H9 (cell line): ENCODE measurements around the gene MCM7. TPM values are rescaled to one million over a fixed set of nuclear protein-coding genes. Genes with fewer than 3 reads are reported as not detected.

Source experiments
- DNase-seq: peaks from one replicate; pipeline ENCODE4 v3.0.0-alpha.2; 2017
- H2AFZ ChIP-seq: one replicate; pipeline ENCODE4 v1.6.1; 2013; ENCODE audit warnings: mild to moderate bottlenecking, low read length, control low read depth, moderate library complexity
- H2AK5ac ChIP-seq: 2 replicates; pipeline ENCODE4 v1.6.1; 2013; ENCODE audit warnings: low read length, control low read depth, mixed read lengths; ENCODE audit not compliant: insufficient read length
- H2BK120ac ChIP-seq: one replicate; pipeline ENCODE4 v1.6.1; 2013; ENCODE audit warnings: low read depth, mild to moderate bottlenecking, low read length, control low read depth, inconsistent platforms; ENCODE audit not compliant: poor library complexity, severe bottlenecking
- H2BK12ac ChIP-seq: 2 replicates; pipeline ENCODE4 v1.6.1; 2013; ENCODE audit warnings: low read length, control low read depth, mixed read lengths, low read depth; ENCODE audit not compliant: insufficient read length
- H2BK15ac ChIP-seq: 2 replicates; pipeline ENCODE4 v1.6.1; 2013; ENCODE audit warnings: low read depth, low read length, control low read depth
- H2BK20ac ChIP-seq: one replicate; pipeline ENCODE4 v1.6.1; 2013; ENCODE audit warnings: low read depth, mild to moderate bottlenecking, low read length, control low read depth, inconsistent platforms; ENCODE audit not compliant: poor library complexity, severe bottlenecking
- H2BK5ac ChIP-seq: 2 replicates; pipeline ENCODE4 v1.6.1; 2013; ENCODE audit warnings: low read length, control low read depth, mixed read lengths; ENCODE audit not compliant: insufficient read length
- H3K14ac ChIP-seq: 2 replicates; pipeline ENCODE4 v1.6.1; 2013; ENCODE audit warnings: low read length, control low read depth; ENCODE audit not compliant: insufficient read depth
- H3K18ac ChIP-seq: 2 replicates; pipeline ENCODE4 v1.6.1; 2013; ENCODE audit warnings: low read depth, mild to moderate bottlenecking, mixed read lengths, low read length, control low read depth; ENCODE audit not compliant: insufficient read length
- H3K23ac ChIP-seq: 2 replicates; pipeline ENCODE4 v1.6.1; 2013; ENCODE audit warnings: low read length, control low read depth, mixed read lengths, low read depth; ENCODE audit not compliant: insufficient read length
- H3K23me2 ChIP-seq: 2 replicates; pipeline ENCODE4 v1.6.1; 2013; ENCODE audit warnings: low read depth, mild to moderate bottlenecking, mixed read lengths, low read length, control low read depth; ENCODE audit not compliant: insufficient read length, poor library complexity, severe bottlenecking
- H3K27ac ChIP-seq: 2 replicates; pipeline ENCODE4 v1.5.1; 2013; ENCODE audit warnings: low read length, control low read depth, mixed read lengths, low read depth; ENCODE audit not compliant: insufficient read length
- H3K27me3 ChIP-seq: 2 replicates; pipeline ENCODE4 v1.6.1; 2013; ENCODE audit warnings: low read length, control low read depth, inconsistent platforms; ENCODE audit not compliant: insufficient read depth
- H3K4ac ChIP-seq: 2 replicates; pipeline ENCODE4 v1.6.1; 2013; ENCODE audit warnings: low read depth, mild to moderate bottlenecking, control low read depth, inconsistent platforms, low read length, moderate library complexity
- H3K4me1 ChIP-seq: 2 replicates; pipeline ENCODE4 v1.6.1; 2013; ENCODE audit warnings: low read length, control low read depth, inconsistent platforms; ENCODE audit not compliant: insufficient read depth
- H3K4me2 ChIP-seq: 2 replicates; pipeline ENCODE4 v1.6.1; 2013; ENCODE audit warnings: low read length, control low read depth, mixed read lengths; ENCODE audit not compliant: insufficient read length, insufficient read depth
- H3K56ac ChIP-seq: 2 replicates; pipeline ENCODE4 v1.6.1; 2013; ENCODE audit warnings: low read depth, mild to moderate bottlenecking, mixed read lengths, low read length, control low read depth; ENCODE audit not compliant: insufficient read length
- H3K79me1 ChIP-seq: 2 replicates; pipeline ENCODE4 v1.6.1; 2013; ENCODE audit warnings: low read depth, mild to moderate bottlenecking, moderate library complexity, low read length, control low read depth, inconsistent platforms; ENCODE audit not compliant: insufficient read depth, poor library complexity, severe bottlenecking
- H3K79me2 ChIP-seq: 2 replicates; pipeline ENCODE4 v1.6.1; 2013; ENCODE audit warnings: low read length, control low read depth, inconsistent platforms; ENCODE audit not compliant: insufficient read depth
- H3K9ac ChIP-seq: 2 replicates; pipeline ENCODE4 v1.6.1; 2013; ENCODE audit warnings: low read length, control low read depth, mixed read lengths; ENCODE audit not compliant: insufficient read length; ENCODE audit errors: extremely low read depth
- H3K9me3 ChIP-seq: one replicate; pipeline ENCODE4 v1.6.1; 2013; ENCODE audit warnings: low read depth, low read length, inconsistent platforms; ENCODE audit not compliant: control insufficient read depth
- H3T11ph ChIP-seq: one replicate; pipeline ENCODE4 v1.6.1; 2013; ENCODE audit warnings: mild to moderate bottlenecking, low read length, control low read depth, inconsistent platforms
- H4K20me1 ChIP-seq: one replicate; pipeline ENCODE4 v1.6.1; 2013; ENCODE audit not compliant: control insufficient read depth, insufficient read length, insufficient read depth
- H4K5ac ChIP-seq: 2 replicates; pipeline ENCODE4 v1.6.1; 2013; ENCODE audit warnings: low read depth, mild to moderate bottlenecking, mixed read lengths, low read length, control low read depth; ENCODE audit not compliant: insufficient read length
- H4K8ac ChIP-seq: replicated peaks from 2 replicates; pipeline ENCODE4 v1.6.1; 2013; ENCODE audit warnings: low read length, control low read depth, mixed read lengths, low read depth; ENCODE audit not compliant: insufficient read length
- H4K91ac ChIP-seq: 2 replicates; pipeline ENCODE4 v1.6.1; 2013; ENCODE audit warnings: low read depth, mild to moderate bottlenecking, moderate library complexity, mixed read lengths, low read length, control low read depth; ENCODE audit not compliant: insufficient read length
- H3K27ac Mint-ChIP-seq, 3 experiments: 2 replicates in 2 of 3; 3 replicates in 1 of 3; pipeline ENCODE4 v1.8.0; 2020 to 2021; ENCODE audit warnings: mixed read lengths in 3 of 3, mild to moderate bottlenecking in 1 of 3, moderate library complexity in 1 of 3
- H3K27me3 Mint-ChIP-seq: 2 replicates; pipeline ENCODE4 v1.8.0; 2021; ENCODE audit warnings: low read depth, mild to moderate bottlenecking, moderate library complexity, mixed read lengths
- H3K36me3 Mint-ChIP-seq, 3 experiments: 2 replicates in 2 of 3; 3 replicates in 1 of 3; pipeline ENCODE4 v1.8.0; 2020 to 2021; ENCODE audit warnings: low read depth in 3 of 3, mixed read lengths in 3 of 3; ENCODE audit not compliant: insufficient read depth in 1 of 3
- H3K4me1 Mint-ChIP-seq, 2 experiments: 2 replicates each; pipeline ENCODE4 v1.8.0; 2020; ENCODE audit warnings: mixed read lengths in 2 of 2
- H3K4me3 Mint-ChIP-seq, 2 experiments: 2 replicates in 1 of 2; 3 replicates in 1 of 2; pipeline ENCODE4 v1.8.0; 2020 to 2021; ENCODE audit warnings: mild to moderate bottlenecking in 2 of 2, mixed read lengths in 2 of 2, moderate library complexity in 1 of 2
- H3K9me3 Mint-ChIP-seq, 2 experiments: 2 replicates in 1 of 2; 3 replicates in 1 of 2; pipeline ENCODE4 v1.8.0; 2020; ENCODE audit warnings: mild to moderate bottlenecking in 2 of 2, mixed read lengths in 2 of 2, moderate library complexity in 1 of 2
- WGBS: extraction: QIAGEN DNeasy Blood & Tissue Kit; methylation state at CpG from one replicate; pipeline ENCODE4 v1.1.7; 2013; ENCODE audit warnings: missing lambda C conversion rate, low lambda C conversion rate, mixed read lengths; ENCODE audit not compliant: insufficient read length; ENCODE audit errors: extremely low coverage; 5-methylcytosine and 5-hydroxymethylcytosine counted together
- total RNA-seq: library from RNA; stranded (reverse); gene quantifications from 2 replicates; pipeline ENCODE4 v1.2.1, GENCODE V29; 2021
- TF ChIP-seq, protein P1 (sequence below): fragments of 200-600 bp; sonication (generic); conservative IDR thresholded peaks from 3 replicates; pipeline ENCODE4 v1.8.0; 2021; ENCODE audit warnings: antibody characterized with exemption, mild to moderate bottlenecking

Gene MCM7
- total RNA-seq, 1 experiment from 2014 or later: 390 TPM

- Histone ChIP-seq H2BK15ac (no peak overlapping the region), H4K5ac (no peak overlapping the region), H3K56ac (no peak overlapping the region), H2AFZ (no peak overlapping the region), H3K4me1 (peaks cover 3% of the 10 kb centered on the region; the same call in 1 of the 2 replicates), H4K91ac (no peak overlapping the region), H4K8ac (no peak overlapping the region), H3K79me1 (no peaks in the 10 kb centered on the region), H3K4ac (no peak overlapping the region), H3K79me2 (peaks cover 23% of the 10 kb centered on the region), H4K20me1 (no peaks in the 10 kb centered on the region), H3K9me3 (peaks cover 52% of the 10 kb centered on the region), H2BK12ac (no peak overlapping the region), H3K14ac (no peak overlapping the region), H3T11ph (no peak overlapping the region), H3K27me3 (no peaks in the 10 kb centered on the region), H3K4me2 (no peak overlapping the region), H3K27ac (no peak overlapping the region), H3K23me2 (peaks cover under 1% of the 10 kb centered on the region), H2BK20ac (no peak overlapping the region), H3K23ac (no peak overlapping the region), H2BK5ac (no peak overlapping the region), H2BK120ac (no peak overlapping the region), H3K9ac (no peak overlapping the region), H3K18ac (no peak overlapping the region), H2AK5ac (no peak overlapping the region)
- H3K9me3 Mint-ChIP-seq: peaks cover 66 to 88% of the 10 kb centered on the region in 2 experiments
- no peak overlapping the region for H3K4me3 Mint-ChIP-seq
- peaks cover 5% of the 10 kb centered on the region; the same call in 1 of the 2 replicates for H3K27me3 Mint-ChIP-seq
- H3K4me1 Mint-ChIP-seq: peaks cover 5 to 8% of the 10 kb centered on the region in 2 experiments
- peaks cover 96 to 98% (median 97%) of the 10 kb centered on the region in 3 experiments for H3K36me3 Mint-ChIP-seq
- no peak for DNase-seq
- no peak overlapping the region for H3K27ac Mint-ChIP-seq
- TF ChIP-seq, protein P1, sequence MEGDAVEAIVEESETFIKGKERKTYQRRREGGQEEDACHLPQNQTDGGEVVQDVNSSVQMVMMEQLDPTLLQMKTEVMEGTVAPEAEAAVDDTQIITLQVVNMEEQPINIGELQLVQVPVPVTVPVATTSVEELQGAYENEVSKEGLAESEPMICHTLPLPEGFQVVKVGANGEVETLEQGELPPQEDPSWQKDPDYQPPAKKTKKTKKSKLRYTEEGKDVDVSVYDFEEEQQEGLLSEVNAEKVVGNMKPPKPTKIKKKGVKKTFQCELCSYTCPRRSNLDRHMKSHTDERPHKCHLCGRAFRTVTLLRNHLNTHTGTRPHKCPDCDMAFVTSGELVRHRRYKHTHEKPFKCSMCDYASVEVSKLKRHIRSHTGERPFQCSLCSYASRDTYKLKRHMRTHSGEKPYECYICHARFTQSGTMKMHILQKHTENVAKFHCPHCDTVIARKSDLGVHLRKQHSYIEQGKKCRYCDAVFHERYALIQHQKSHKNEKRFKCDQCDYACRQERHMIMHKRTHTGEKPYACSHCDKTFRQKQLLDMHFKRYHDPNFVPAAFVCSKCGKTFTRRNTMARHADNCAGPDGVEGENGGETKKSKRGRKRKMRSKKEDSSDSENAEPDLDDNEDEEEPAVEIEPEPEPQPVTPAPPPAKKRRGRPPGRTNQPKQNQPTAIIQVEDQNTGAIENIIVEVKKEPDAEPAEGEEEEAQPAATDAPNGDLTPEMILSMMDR: no peak
- WGBS: no CpG with 5 or more reads among the region's 6 CpGs
Observed at GRCh38 chr7:100075418-100075817, 25.8 kb downstream of the MCM7 start.
